ENCODE data around the gene CLDN19. TPM values are rescaled to one million over a fixed set of nuclear protein-coding genes. Genes with fewer than 3 reads are reported as not detected.
A peak's percentile ranks its signal among the peaks of the same experiment; 100 is the strongest.

The CLDN19 gene
- total RNA-seq, 1 experiment from 2014 or later = not detected

DNA sequence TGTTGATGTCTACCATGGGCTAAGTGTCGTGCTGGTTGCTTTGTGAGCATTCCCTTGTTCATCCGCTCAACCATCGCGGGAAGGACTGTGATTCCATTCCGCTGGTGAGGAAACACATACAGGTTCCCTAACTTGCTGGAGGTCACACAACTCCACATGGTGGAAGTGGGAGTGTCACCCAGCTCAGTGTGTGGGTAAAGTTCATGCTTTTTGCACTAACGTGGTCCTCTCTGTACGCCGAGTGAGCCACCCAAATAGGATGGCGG is 4.0 kb upstream of the CLDN19 start:
- no peak for DNase-seq (ENCODE audit: unreplicated experiment)
- H3K27ac Mint-ChIP-seq (ENCODE audit: low read depth, unreplicated experiment) = no peak overlapping the region
- CTCF ChIA-PET = interaction anchor here (0.5 to 1.4 kb wide), 4 partner anchors 13 to 22 kb away, joined by 3 to 10 read pairs (median 4); partner anchors contain the start of genes C1orf50 and P3H1
- POLR2A ChIA-PET = interaction anchor here (0.6 to 2.9 kb wide), 7 partner anchors 10 to 180 kb away, joined by 3 to 30 read pairs (median 7); partner anchors contain the start of genes C1orf50, P3H1, PPIH and YBX1
- H3K36me3 Mint-ChIP-seq (ENCODE audit: insufficient read depth, unreplicated experiment) = peaks cover 19% of the 10 kb centered on the region
- no peak overlapping the region for H3K4me3 Mint-ChIP-seq (ENCODE audit: unreplicated experiment)
- H3K9me3 Mint-ChIP-seq (ENCODE audit: unreplicated experiment) = no peaks in the 10 kb centered on the region
- intact Hi-C loops (cut with micrococcal nuclease) = no loop called here
- TF ChIP-seq, protein P1, sequence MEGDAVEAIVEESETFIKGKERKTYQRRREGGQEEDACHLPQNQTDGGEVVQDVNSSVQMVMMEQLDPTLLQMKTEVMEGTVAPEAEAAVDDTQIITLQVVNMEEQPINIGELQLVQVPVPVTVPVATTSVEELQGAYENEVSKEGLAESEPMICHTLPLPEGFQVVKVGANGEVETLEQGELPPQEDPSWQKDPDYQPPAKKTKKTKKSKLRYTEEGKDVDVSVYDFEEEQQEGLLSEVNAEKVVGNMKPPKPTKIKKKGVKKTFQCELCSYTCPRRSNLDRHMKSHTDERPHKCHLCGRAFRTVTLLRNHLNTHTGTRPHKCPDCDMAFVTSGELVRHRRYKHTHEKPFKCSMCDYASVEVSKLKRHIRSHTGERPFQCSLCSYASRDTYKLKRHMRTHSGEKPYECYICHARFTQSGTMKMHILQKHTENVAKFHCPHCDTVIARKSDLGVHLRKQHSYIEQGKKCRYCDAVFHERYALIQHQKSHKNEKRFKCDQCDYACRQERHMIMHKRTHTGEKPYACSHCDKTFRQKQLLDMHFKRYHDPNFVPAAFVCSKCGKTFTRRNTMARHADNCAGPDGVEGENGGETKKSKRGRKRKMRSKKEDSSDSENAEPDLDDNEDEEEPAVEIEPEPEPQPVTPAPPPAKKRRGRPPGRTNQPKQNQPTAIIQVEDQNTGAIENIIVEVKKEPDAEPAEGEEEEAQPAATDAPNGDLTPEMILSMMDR (IDR thresholded peaks at IDR 0.05; ENCODE audit: unreplicated experiment) = no peak
- BruUV-seq (replicated peaks) = no TSS peak
- H3K4me1 Mint-ChIP-seq (ENCODE audit: insufficient read depth, unreplicated experiment) = peaks cover 18% of the 10 kb centered on the region
- no peaks in the 10 kb centered on the region for H3K27me3 Mint-ChIP-seq (ENCODE audit: insufficient read depth, unreplicated experiment)

DNA sequence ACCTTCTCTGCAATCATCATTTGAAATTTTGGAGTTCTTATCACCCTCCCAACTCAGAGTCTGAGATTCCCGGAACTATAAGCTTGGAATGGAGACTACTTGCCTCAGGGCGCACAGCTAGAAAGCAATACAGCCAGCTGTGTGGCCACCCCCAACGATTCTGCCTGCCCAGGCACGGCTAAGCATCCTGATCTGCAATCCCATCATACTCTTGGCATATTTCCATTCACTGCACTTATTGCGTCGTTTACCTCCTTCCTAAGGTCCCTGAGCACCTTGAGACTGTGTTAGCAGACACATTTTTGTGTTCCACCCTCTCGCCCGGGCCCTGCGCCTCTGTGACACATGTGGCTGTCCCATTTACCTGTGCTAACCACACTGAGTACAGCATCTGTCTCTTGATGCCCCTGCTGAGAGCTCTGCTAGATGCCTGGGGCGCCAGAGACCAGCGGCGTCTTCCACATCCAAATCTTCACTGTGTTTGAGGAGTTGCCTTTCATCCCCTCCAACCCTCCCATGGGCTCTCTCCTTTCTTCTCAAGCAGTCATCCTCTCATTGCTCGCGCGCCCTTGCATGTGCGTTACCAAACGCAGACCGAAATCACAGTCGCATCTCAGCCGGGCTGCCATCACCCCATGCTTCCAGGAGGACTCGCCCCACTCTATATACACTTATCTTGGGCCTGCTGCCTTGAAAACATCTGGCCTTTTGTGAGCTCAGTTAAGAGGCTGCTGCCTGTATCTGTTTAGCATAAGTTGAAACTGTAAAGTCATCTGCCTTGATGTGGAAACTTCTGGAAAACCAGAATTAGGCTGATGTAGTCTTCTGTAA is 3.5 kb upstream of the CLDN19 start:
- peak; percentile 76 for DNase-seq (ENCODE audit: unreplicated experiment)
- intact Hi-C loops (cut with micrococcal nuclease) = no loop called here
- peaks cover 16% of the 10 kb centered on the region for H3K4me1 Mint-ChIP-seq (ENCODE audit: insufficient read depth, unreplicated experiment)
- H3K36me3 Mint-ChIP-seq (ENCODE audit: insufficient read depth, unreplicated experiment) = peaks cover 19% of the 10 kb centered on the region
- CTCF ChIA-PET = interaction anchor here (0.5 to 1.4 kb wide), 8 partner anchors 9 to 117 kb away, joined by 3 to 10 read pairs (median 4); partner anchors contain the start of genes C1orf50 and P3H1
- no peak overlapping the region for H3K4me3 Mint-ChIP-seq (ENCODE audit: unreplicated experiment)
- no peak overlapping the region for H3K27ac Mint-ChIP-seq (ENCODE audit: low read depth, unreplicated experiment)
- POLR2A ChIA-PET = interaction anchor here (0.8 to 2.9 kb wide), 11 partner anchors 10 to 130 kb away, joined by 3 to 30 read pairs (median 5); partner anchors contain the start of genes C1orf50, P3H1, PPIH and YBX1
- H3K27me3 Mint-ChIP-seq (ENCODE audit: insufficient read depth, unreplicated experiment) = no peaks in the 10 kb centered on the region
- H3K9me3 Mint-ChIP-seq (ENCODE audit: unreplicated experiment) = no peaks in the 10 kb centered on the region
- no TSS peak for BruUV-seq (replicated peaks)
- TF ChIP-seq, protein P1 (IDR thresholded peaks at IDR 0.05; ENCODE audit: unreplicated experiment) = no peak

- no TSS peak for BruUV-seq (replicated peaks)
- DNase-seq (ENCODE audit: unreplicated experiment) = no peak
- H3K36me3 Mint-ChIP-seq (ENCODE audit: insufficient read depth, unreplicated experiment) = peaks cover 19% of the 10 kb centered on the region
- H3K9me3 Mint-ChIP-seq (ENCODE audit: unreplicated experiment) = no peaks in the 10 kb centered on the region
- ChIA-PET CTCF (interaction anchor here (0.5 to 1.4 kb wide), 6 partner anchors 9 to 117 kb away, joined by 3 to 10 read pairs (median 4); partner anchors contain the start of genes C1orf50 and P3H1), POLR2A (interaction anchor here (0.6 to 2.9 kb wide), 12 partner anchors 9 to 130 kb away, joined by 3 to 30 read pairs (median 5); partner anchors contain the start of genes C1orf50, P3H1, PPIH and YBX1)
- peak overlapping the region; percentile 5 for H3K27ac Mint-ChIP-seq (ENCODE audit: low read depth, unreplicated experiment)
- no peaks in the 10 kb centered on the region for H3K27me3 Mint-ChIP-seq (ENCODE audit: insufficient read depth, unreplicated experiment)
- TF ChIP-seq, protein P1 (IDR thresholded peaks at IDR 0.05; ENCODE audit: unreplicated experiment) = no peak
- peaks cover 11% of the 10 kb centered on the region for H3K4me1 Mint-ChIP-seq (ENCODE audit: insufficient read depth, unreplicated experiment)
- no peak overlapping the region for H3K4me3 Mint-ChIP-seq (ENCODE audit: unreplicated experiment)
- intact Hi-C loops (cut with micrococcal nuclease) = no loop called here
Measured at GRCh38 chr1:42742617-42743316, 2.7 kb upstream of the CLDN19 start.

DNA sequence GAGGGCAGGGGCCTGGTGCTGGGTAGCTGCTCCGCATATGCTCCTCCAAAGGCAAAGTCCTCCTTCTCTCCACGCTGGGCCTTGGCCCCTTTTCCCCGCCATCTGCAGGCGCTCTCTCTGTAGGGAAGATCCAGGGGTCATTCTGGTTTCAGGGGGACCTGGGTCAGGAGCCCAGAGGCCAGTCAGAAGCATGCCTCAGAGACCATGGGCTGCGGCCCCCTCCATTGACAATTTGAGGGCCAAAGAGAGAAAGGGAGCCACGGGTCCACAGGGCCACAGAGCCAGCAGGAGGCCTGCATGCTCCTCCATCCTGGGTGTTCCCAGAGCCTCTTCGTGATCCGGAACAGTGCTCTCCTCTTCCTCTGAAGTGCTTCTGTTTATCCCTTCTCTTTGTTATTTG is 2.1 kb upstream of the CLDN19 start:
- no peak for DNase-seq (ENCODE audit: unreplicated experiment)
- H3K36me3 Mint-ChIP-seq (ENCODE audit: insufficient read depth, unreplicated experiment) = peaks cover 19% of the 10 kb centered on the region
- no peak overlapping the region for H3K4me3 Mint-ChIP-seq (ENCODE audit: unreplicated experiment)
- no peaks in the 10 kb centered on the region for H3K9me3 Mint-ChIP-seq (ENCODE audit: unreplicated experiment)
- POLR2A ChIA-PET = interaction anchor here (0.6 to 2.9 kb wide), 5 partner anchors 9 to 129 kb away, joined by 4 to 30 read pairs (median 5); partner anchors contain the start of genes C1orf50 and P3H1
- no TSS peak for BruUV-seq (replicated peaks)
- TF ChIP-seq, protein P1 (IDR thresholded peaks at IDR 0.05; ENCODE audit: unreplicated experiment) = no peak
- H3K27me3 Mint-ChIP-seq (ENCODE audit: insufficient read depth, unreplicated experiment) = no peaks in the 10 kb centered on the region
- peaks cover 15% of the 10 kb centered on the region for H3K4me1 Mint-ChIP-seq (ENCODE audit: insufficient read depth, unreplicated experiment)
- intact Hi-C loops (cut with micrococcal nuclease) = no loop called here
- CTCF ChIA-PET = interaction anchor here (1.3 kb wide), 1 partner anchor 15 kb away, joined by 3 read pairs; no protein-coding TSS in a partner anchor
- peak overlapping the region; percentile 5 for H3K27ac Mint-ChIP-seq (ENCODE audit: low read depth, unreplicated experiment)

Measured in MCF 10A (cell line).